SK-N-SH (cell line): ENCODE measurements around the gene TOR1A. TPM values are rescaled to one million over a fixed set of nuclear protein-coding genes. Genes with fewer than 3 reads are reported as not detected.

Source experiments
- CTCF ChIA-PET: fragments of 300-600, 350-600 bp; formaldehyde crosslinking; extraction: SDS; loops from one replicate; lab custom pipeline; 2021; lab: Yijun Ruan, JAX
- POLR2A ChIA-PET: fragments of 350-600 bp; sonication (Branson Sonifier 250); formaldehyde crosslinking; extraction: SDS; loops from one replicate; lab custom pipeline; 2020; ENCODE audit warnings: antibody characterized with exemption, inconsistent platforms; lab: Yijun Ruan, JAX
- DNase-seq: peaks from one replicate; pipeline ENCODE4 v3.0.0; 2012
- H2AFZ ChIP-seq: fragments of 200-600 bp; sonication (generic); 2 replicates; pipeline ENCODE4 v1.8.1; 2016; ENCODE audit warnings: antibody characterized with exemption, mild to moderate bottlenecking, low read depth
- H3F3A ChIP-seq: fragments of 200-600 bp; sonication (generic); replicated peaks from 2 replicates; pipeline ENCODE3; 2016; ENCODE audit warnings: antibody characterized with exemption, mild to moderate bottlenecking; ENCODE audit not compliant: insufficient read depth
- H3K27ac ChIP-seq, 2 experiments: fragments of 200-500 bp in 1 of 2; fragments of 200-600 bp in 1 of 2; sonication (Bioruptor generic) in 1 of 2; sonication (generic), shearing (Covaris generic) in 1 of 2; 2 replicates each; pipeline versions ENCODE4 v1.5.1 to v1.6.1; 2014 to 2016; ENCODE audit warnings: low read depth in 2 of 2, inconsistent platforms in 1 of 2, low read length in 1 of 2, mild to moderate bottlenecking in 1 of 2, mixed read lengths in 1 of 2
- H3K27me3 ChIP-seq: fragments of 200-600 bp; sonication (generic), shearing (Covaris generic); 2 replicates; pipeline ENCODE4 v1.6.1; 2016; ENCODE audit warnings: mixed run types; ENCODE audit not compliant: insufficient read depth
- H3K36me3 ChIP-seq, 2 experiments: fragments of 200-500 bp in 1 of 2; fragments of 200-600 bp in 1 of 2; sonication (Bioruptor generic) in 1 of 2; sonication (generic) in 1 of 2; replicated peaks in 1 of 2; 2 replicates each; pipeline versions ENCODE3 to v1.5.1; 2014 to 2016; ENCODE audit warnings: low read length in 1 of 2, mild to moderate bottlenecking in 1 of 2; ENCODE audit not compliant: insufficient read depth in 2 of 2, control insufficient read depth in 1 of 2
- H3K4me1 ChIP-seq, 2 experiments: fragments of 200-500 bp in 1 of 2; fragments of 200-600 bp in 1 of 2; sonication (Bioruptor generic) in 1 of 2; sonication (generic), shearing (Covaris generic) in 1 of 2; 2 replicates each; pipeline versions ENCODE4 v1.5.1 to v1.6.1; 2014 to 2016; ENCODE audit warnings: low read depth in 1 of 2, low read length in 1 of 2, mixed run types in 1 of 2; ENCODE audit not compliant: insufficient read depth in 2 of 2, control insufficient read depth in 1 of 2
- H3K4me2 ChIP-seq: fragments of 200-600 bp; sonication (generic), shearing (Covaris generic); 2 replicates; pipeline ENCODE4 v1.6.1; 2017; ENCODE audit warnings: mixed run types
- H3K4me3 ChIP-seq, 2 experiments: fragments of 200-500 bp in 1 of 2; fragments of 200-600 bp in 1 of 2; sonication (Bioruptor generic) in 1 of 2; sonication (generic), shearing (Covaris generic) in 1 of 2; 2 replicates each; pipeline versions ENCODE4 v1.5.1 to v1.8.1; 2014 to 2016; ENCODE audit warnings: low read depth in 2 of 2, inconsistent platforms in 1 of 2, low read length in 1 of 2, mild to moderate bottlenecking in 1 of 2, mixed read lengths in 1 of 2, moderate library complexity in 1 of 2
- H3K79me2 ChIP-seq: fragments of 200-600 bp; sonication (generic); 2 replicates; pipeline ENCODE4 v1.8.1; 2017; ENCODE audit warnings: mild to moderate bottlenecking; ENCODE audit not compliant: insufficient read depth
- H3K9ac ChIP-seq: fragments of 200-600 bp; sonication (generic); 2 replicates; pipeline ENCODE4 v1.6.1; 2017; ENCODE audit warnings: mixed run types
- H3K9me2 ChIP-seq: fragments of 200-600 bp; sonication (generic); 2 replicates; pipeline ENCODE4 v1.6.1; 2017; ENCODE audit warnings: mixed run types
- H3K9me3 ChIP-seq: fragments of 200-600 bp; sonication (generic); 2 replicates; pipeline ENCODE4 v1.6.1; 2017; ENCODE audit warnings: mixed run types, mild to moderate bottlenecking, moderate library complexity
- H4K20me1 ChIP-seq: fragments of 200-600 bp; sonication (generic); 2 replicates; pipeline ENCODE4 v1.6.1; 2017; ENCODE audit warnings: mild to moderate bottlenecking, mixed run types; ENCODE audit not compliant: insufficient read depth
- CTCF ChIP-seq: fragments of 200-600 bp; sonication (generic); IDR thresholded peaks from 2 replicates; pipeline ENCODE4 v1.6.1; 2017; ENCODE audit warnings: antibody characterized with exemption, mild to moderate bottlenecking, moderate library complexity
- ELF1 ChIP-seq: IDR thresholded peaks from 2 replicates; pipeline ENCODE4 v1.4.0; 2012
- EZH2phosphoT487 ChIP-seq: fragments of 200-600 bp; sonication (generic); IDR thresholded peaks from 2 replicates; pipeline ENCODE4 v1.6.1; 2017; ENCODE audit warnings: low read depth, mixed run types, mild to moderate bottlenecking, antibody characterized with exemption, moderate library complexity, borderline replicate concordance
- GABPA ChIP-seq: IDR thresholded peaks from 2 replicates; pipeline ENCODE4 v1.4.0; 2012; ENCODE audit warnings: low read depth, mild to moderate bottlenecking
- GATA2 ChIP-seq: sonication (generic); formaldehyde crosslinking; IDR thresholded peaks from 2 replicates; pipeline ENCODE4 v1.5.0; 2020; ENCODE audit warnings: mild to moderate bottlenecking, missing genetic modification reagents
- JUND ChIP-seq: IDR thresholded peaks from 2 replicates; pipeline ENCODE4 v1.4.0; 2012
- NFIC ChIP-seq: IDR thresholded peaks from 2 replicates; pipeline ENCODE4 v1.4.0; 2012; ENCODE audit warnings: borderline replicate concordance
- PBX3 ChIP-seq: IDR thresholded peaks from 2 replicates; pipeline ENCODE4; 2012
- REST ChIP-seq: IDR thresholded peaks from 2 replicates; pipeline ENCODE4 v1.6.1; 2012; ENCODE audit warnings: mild to moderate bottlenecking, low read depth, low read length, moderate library complexity
- TAF1 ChIP-seq: IDR thresholded peaks from 2 replicates; pipeline ENCODE4 v1.6.1; 2012; ENCODE audit warnings: low read depth, mild to moderate bottlenecking, low read length, moderate library complexity, borderline replicate concordance
- USF1 ChIP-seq: IDR thresholded peaks from 2 replicates; pipeline ENCODE4 v1.4.0; 2012; ENCODE audit warnings: low read depth, borderline replicate concordance
- WGBS: methylation state at CpG from one replicate; pipeline ENCODE4 v1.1.6; 2017; ENCODE audit warnings: low lambda C conversion rate; 5-methylcytosine and 5-hydroxymethylcytosine counted together
- polyA plus RNA-seq, 3 experiments: library from polyadenylated mRNA; depleted of rRNA; stranded (reverse); fragments of >200 nt; gene quantifications; 2 replicates each; pipeline ENCODE4 v1.2.3, GENCODE V29; 2012

TOR1A gene
- polyA plus RNA-seq, 1 of the 3 experiments (the other 2 are of a cell fraction), result 85.3 TPM

GRCh38 chr9:129863059-129863690 is 39.2 kb upstream of the TOR1A start (continued):
- TF ChIP-seq PBX3 (peak; percentile 56), REST (no peak), TAF1 (no peak), JUND (no peak), ELF1 (no peak), GATA2 (CRISPR knock-in tag) (peak; percentile 73), NFIC (no peak)
- TF ChIP-seq, all 33 proteins: peak for 9

GRCh38 chr9:129861447-129861827 is 37.5 kb upstream of the TOR1A start:
- H3K4me1 ChIP-seq, result peaks cover 0 to 14% of the 10 kb centered on the region in 2 experiments; a peak in 1 of 4 replicates
- H3K4me2 ChIP-seq, result no peak overlapping the region
- no peaks in the 10 kb centered on the region for H3K9me3 ChIP-seq
- CTCF ChIA-PET, result no interaction called here
- H3K27ac ChIP-seq, result peak overlapping the region in 1 of 2 experiments; percentile 4; a peak in 1 of 4 replicates
- WGBS, result 95% methylated on average over 12 of the region's 12 CpGs
- no peaks in the 10 kb centered on the region for H3K79me2 ChIP-seq
- peaks cover 5 to 36% of the 10 kb centered on the region in 2 experiments for H3K36me3 ChIP-seq
- H2AFZ ChIP-seq, result no peak overlapping the region
- H4K20me1 ChIP-seq, result no peaks in the 10 kb centered on the region
- no peak overlapping the region for H3K4me3 ChIP-seq
- no peak overlapping the region for H3K9ac ChIP-seq
- DNase-seq, result no peak
- no peaks in the 10 kb centered on the region for H3K27me3 ChIP-seq
- POLR2A ChIA-PET, result no interaction called here
- no peaks in the 10 kb centered on the region for H3K9me2 ChIP-seq
- no peak for TF ChIP-seq EZH2phosphoT487
- TF ChIP-seq GABPA, result no peak
- no peak for TF ChIP-seq CTCF
- no peak for TF ChIP-seq USF1
- H3F3A ChIP-seq, result no peaks in the 10 kb centered on the region
